H9 (cell line): ENCODE measurements around the gene IRX5. TPM values are rescaled to one million over a fixed set of nuclear protein-coding genes. Genes with fewer than 3 reads are reported as not detected.

Experiments used
- DNase-seq: peaks from one replicate; pipeline ENCODE4 v3.0.0-alpha.2; 2017
- H2AFZ ChIP-seq: one replicate; pipeline ENCODE4 v1.6.1; 2013; ENCODE audit warnings: mild to moderate bottlenecking, low read length, control low read depth, moderate library complexity
- H2AK5ac ChIP-seq: 2 replicates; pipeline ENCODE4 v1.6.1; 2013; ENCODE audit warnings: low read length, control low read depth, mixed read lengths; ENCODE audit not compliant: insufficient read length
- H2BK120ac ChIP-seq: one replicate; pipeline ENCODE4 v1.6.1; 2013; ENCODE audit warnings: low read depth, mild to moderate bottlenecking, low read length, control low read depth, inconsistent platforms; ENCODE audit not compliant: poor library complexity, severe bottlenecking
- H2BK12ac ChIP-seq: 2 replicates; pipeline ENCODE4 v1.6.1; 2013; ENCODE audit warnings: low read length, control low read depth, mixed read lengths, low read depth; ENCODE audit not compliant: insufficient read length
- H2BK15ac ChIP-seq: 2 replicates; pipeline ENCODE4 v1.6.1; 2013; ENCODE audit warnings: low read depth, low read length, control low read depth
- H2BK20ac ChIP-seq: one replicate; pipeline ENCODE4 v1.6.1; 2013; ENCODE audit warnings: low read depth, mild to moderate bottlenecking, low read length, control low read depth, inconsistent platforms; ENCODE audit not compliant: poor library complexity, severe bottlenecking
- H2BK5ac ChIP-seq: 2 replicates; pipeline ENCODE4 v1.6.1; 2013; ENCODE audit warnings: low read length, control low read depth, mixed read lengths; ENCODE audit not compliant: insufficient read length
- H3K14ac ChIP-seq: 2 replicates; pipeline ENCODE4 v1.6.1; 2013; ENCODE audit warnings: low read length, control low read depth; ENCODE audit not compliant: insufficient read depth
- H3K18ac ChIP-seq: 2 replicates; pipeline ENCODE4 v1.6.1; 2013; ENCODE audit warnings: low read depth, mild to moderate bottlenecking, mixed read lengths, low read length, control low read depth; ENCODE audit not compliant: insufficient read length
- H3K23ac ChIP-seq: 2 replicates; pipeline ENCODE4 v1.6.1; 2013; ENCODE audit warnings: low read length, control low read depth, mixed read lengths, low read depth; ENCODE audit not compliant: insufficient read length
- H3K23me2 ChIP-seq: 2 replicates; pipeline ENCODE4 v1.6.1; 2013; ENCODE audit warnings: low read depth, mild to moderate bottlenecking, mixed read lengths, low read length, control low read depth; ENCODE audit not compliant: insufficient read length, poor library complexity, severe bottlenecking
- H3K27ac ChIP-seq: 2 replicates; pipeline ENCODE4 v1.5.1; 2013; ENCODE audit warnings: low read length, control low read depth, mixed read lengths, low read depth; ENCODE audit not compliant: insufficient read length
- H3K27me3 ChIP-seq: 2 replicates; pipeline ENCODE4 v1.6.1; 2013; ENCODE audit warnings: low read length, control low read depth, inconsistent platforms; ENCODE audit not compliant: insufficient read depth
- H3K4ac ChIP-seq: 2 replicates; pipeline ENCODE4 v1.6.1; 2013; ENCODE audit warnings: low read depth, mild to moderate bottlenecking, control low read depth, inconsistent platforms, low read length, moderate library complexity
- H3K4me1 ChIP-seq: 2 replicates; pipeline ENCODE4 v1.6.1; 2013; ENCODE audit warnings: low read length, control low read depth, inconsistent platforms; ENCODE audit not compliant: insufficient read depth
- H3K4me2 ChIP-seq: 2 replicates; pipeline ENCODE4 v1.6.1; 2013; ENCODE audit warnings: low read length, control low read depth, mixed read lengths; ENCODE audit not compliant: insufficient read length, insufficient read depth
- H3K56ac ChIP-seq: 2 replicates; pipeline ENCODE4 v1.6.1; 2013; ENCODE audit warnings: low read depth, mild to moderate bottlenecking, mixed read lengths, low read length, control low read depth; ENCODE audit not compliant: insufficient read length
- H3K79me1 ChIP-seq: 2 replicates; pipeline ENCODE4 v1.6.1; 2013; ENCODE audit warnings: low read depth, mild to moderate bottlenecking, moderate library complexity, low read length, control low read depth, inconsistent platforms; ENCODE audit not compliant: insufficient read depth, poor library complexity, severe bottlenecking
- H3K79me2 ChIP-seq: 2 replicates; pipeline ENCODE4 v1.6.1; 2013; ENCODE audit warnings: low read length, control low read depth, inconsistent platforms; ENCODE audit not compliant: insufficient read depth
- H3K9ac ChIP-seq: 2 replicates; pipeline ENCODE4 v1.6.1; 2013; ENCODE audit warnings: low read length, control low read depth, mixed read lengths; ENCODE audit not compliant: insufficient read length; ENCODE audit errors: extremely low read depth
- H3K9me3 ChIP-seq: one replicate; pipeline ENCODE4 v1.6.1; 2013; ENCODE audit warnings: low read depth, low read length, inconsistent platforms; ENCODE audit not compliant: control insufficient read depth
- H3T11ph ChIP-seq: one replicate; pipeline ENCODE4 v1.6.1; 2013; ENCODE audit warnings: mild to moderate bottlenecking, low read length, control low read depth, inconsistent platforms
- H4K20me1 ChIP-seq: one replicate; pipeline ENCODE4 v1.6.1; 2013; ENCODE audit not compliant: control insufficient read depth, insufficient read length, insufficient read depth
- H4K5ac ChIP-seq: 2 replicates; pipeline ENCODE4 v1.6.1; 2013; ENCODE audit warnings: low read depth, mild to moderate bottlenecking, mixed read lengths, low read length, control low read depth; ENCODE audit not compliant: insufficient read length
- H4K8ac ChIP-seq: replicated peaks from 2 replicates; pipeline ENCODE4 v1.6.1; 2013; ENCODE audit warnings: low read length, control low read depth, mixed read lengths, low read depth; ENCODE audit not compliant: insufficient read length
- H4K91ac ChIP-seq: 2 replicates; pipeline ENCODE4 v1.6.1; 2013; ENCODE audit warnings: low read depth, mild to moderate bottlenecking, moderate library complexity, mixed read lengths, low read length, control low read depth; ENCODE audit not compliant: insufficient read length
- H3K27ac Mint-ChIP-seq, 3 experiments: 2 replicates in 2 of 3; 3 replicates in 1 of 3; pipeline ENCODE4 v1.8.0; 2020 to 2021; ENCODE audit warnings: mixed read lengths in 3 of 3, mild to moderate bottlenecking in 1 of 3, moderate library complexity in 1 of 3
- H3K27me3 Mint-ChIP-seq: 2 replicates; pipeline ENCODE4 v1.8.0; 2021; ENCODE audit warnings: low read depth, mild to moderate bottlenecking, moderate library complexity, mixed read lengths
- H3K36me3 Mint-ChIP-seq, 3 experiments: 2 replicates in 2 of 3; 3 replicates in 1 of 3; pipeline ENCODE4 v1.8.0; 2020 to 2021; ENCODE audit warnings: low read depth in 3 of 3, mixed read lengths in 3 of 3; ENCODE audit not compliant: insufficient read depth in 1 of 3
- H3K4me1 Mint-ChIP-seq, 2 experiments: 2 replicates each; pipeline ENCODE4 v1.8.0; 2020; ENCODE audit warnings: mixed read lengths in 2 of 2
- H3K4me3 Mint-ChIP-seq, 2 experiments: 2 replicates in 1 of 2; 3 replicates in 1 of 2; pipeline ENCODE4 v1.8.0; 2020 to 2021; ENCODE audit warnings: mild to moderate bottlenecking in 2 of 2, mixed read lengths in 2 of 2, moderate library complexity in 1 of 2
- H3K9me3 Mint-ChIP-seq, 2 experiments: 2 replicates in 1 of 2; 3 replicates in 1 of 2; pipeline ENCODE4 v1.8.0; 2020; ENCODE audit warnings: mild to moderate bottlenecking in 2 of 2, mixed read lengths in 2 of 2, moderate library complexity in 1 of 2
- WGBS: extraction: QIAGEN DNeasy Blood & Tissue Kit; methylation state at CpG from one replicate; pipeline ENCODE4 v1.1.7; 2013; ENCODE audit warnings: missing lambda C conversion rate, low lambda C conversion rate, mixed read lengths; ENCODE audit not compliant: insufficient read length; ENCODE audit errors: extremely low coverage; 5-methylcytosine and 5-hydroxymethylcytosine counted together
- long read RNA-seq: library from polyadenylated mRNA; unstranded; transcript quantifications from one replicate; pipeline ENCODE4 v2.0.0, GENCODE V29; 2020
- total RNA-seq: library from RNA; stranded (reverse); gene quantifications from 2 replicates; pipeline ENCODE4 v1.2.1, GENCODE V29; 2021
- TF ChIP-seq, protein P1 (sequence below): fragments of 200-600 bp; sonication (generic); conservative IDR thresholded peaks from 3 replicates; pipeline ENCODE4 v1.8.0; 2021; ENCODE audit warnings: antibody characterized with exemption, mild to moderate bottlenecking

The IRX5 gene
- total RNA-seq = 0.26 and 0.59 TPM in 2 replicates
- long read RNA-seq = 0 reads

GRCh38 chr16:54930005-54930868 lies at the start of gene IRX5:
Gene IRX5 (plus strand): TSS chr16:54930865. CDS start chr16:54931199, 334 bp downstream.
- H3K27ac ChIP-seq = no peak within 1 kb of the TSS

More at GRCh38 chr16:54930005-54930868, at the start of gene IRX5:
- Histone ChIP-seq H3K56ac (no peak within 1 kb of the TSS), H4K20me1 (no peaks in the 10 kb centered on the region), H3K23ac (no peak within 1 kb of the TSS), H3K27me3 (peaks cover 49% of the 10 kb centered on the region), H3K23me2 (peaks cover 32% of the 10 kb centered on the region), H2AK5ac (no peak within 1 kb of the TSS), H4K91ac (no peak within 1 kb of the TSS), H2BK5ac (no peak within 1 kb of the TSS), H3K9me3 (no peaks in the 10 kb centered on the region), H3K79me1 (no peaks in the 10 kb centered on the region), H2BK20ac (no peak within 1 kb of the TSS), H3K4ac (no peak within 1 kb of the TSS), H3T11ph (no peak within 1 kb of the TSS), H3K4me2 (peak within 1 kb of the TSS; percentile 78), H3K79me2 (no peaks in the 10 kb centered on the region), H2BK12ac (no peak within 1 kb of the TSS), H2BK15ac (no peak within 1 kb of the TSS), H3K9ac (no peak within 1 kb of the TSS), H3K4me1 (no peaks in the 10 kb centered on the region), H3K14ac (no peak within 1 kb of the TSS), H2AFZ (no peak within 1 kb of the TSS), H3K18ac (no peak within 1 kb of the TSS), H4K5ac (no peak within 1 kb of the TSS), H4K8ac (no peak within 1 kb of the TSS), H2BK120ac (no peak within 1 kb of the TSS)
- Mint-ChIP-seq H3K27ac (0 out of 7 replicates have a peak within 1 kb of the TSS, but pooled peaks of 1 of the 3 experiments have one; percentile 74), H3K27me3 (peaks cover 87% of the 10 kb centered on the region), H3K36me3 (no peaks in the 10 kb centered on the region; a peak in 2 of 7 replicates), H3K9me3 (peaks cover 0 to 3% of the 10 kb centered on the region in 2 experiments; a peak in 4 of 5 replicates), H3K4me3 (peak within 1 kb of the TSS; percentile 77 to 93), H3K4me1 (peaks cover 40 to 48% of the 10 kb centered on the region in 2 experiments)
- peak; percentile 94 for DNase-seq
- no CpG with 5 or more reads among the region's 71 CpGs for WGBS
- TF ChIP-seq, protein P1, sequence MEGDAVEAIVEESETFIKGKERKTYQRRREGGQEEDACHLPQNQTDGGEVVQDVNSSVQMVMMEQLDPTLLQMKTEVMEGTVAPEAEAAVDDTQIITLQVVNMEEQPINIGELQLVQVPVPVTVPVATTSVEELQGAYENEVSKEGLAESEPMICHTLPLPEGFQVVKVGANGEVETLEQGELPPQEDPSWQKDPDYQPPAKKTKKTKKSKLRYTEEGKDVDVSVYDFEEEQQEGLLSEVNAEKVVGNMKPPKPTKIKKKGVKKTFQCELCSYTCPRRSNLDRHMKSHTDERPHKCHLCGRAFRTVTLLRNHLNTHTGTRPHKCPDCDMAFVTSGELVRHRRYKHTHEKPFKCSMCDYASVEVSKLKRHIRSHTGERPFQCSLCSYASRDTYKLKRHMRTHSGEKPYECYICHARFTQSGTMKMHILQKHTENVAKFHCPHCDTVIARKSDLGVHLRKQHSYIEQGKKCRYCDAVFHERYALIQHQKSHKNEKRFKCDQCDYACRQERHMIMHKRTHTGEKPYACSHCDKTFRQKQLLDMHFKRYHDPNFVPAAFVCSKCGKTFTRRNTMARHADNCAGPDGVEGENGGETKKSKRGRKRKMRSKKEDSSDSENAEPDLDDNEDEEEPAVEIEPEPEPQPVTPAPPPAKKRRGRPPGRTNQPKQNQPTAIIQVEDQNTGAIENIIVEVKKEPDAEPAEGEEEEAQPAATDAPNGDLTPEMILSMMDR = 0 out of 3 replicates have a peak, but pooled peaks have one; percentile 13
